DND-41 (cell line): Measurements from ENCODE around the gene PIGH.

Experiments
- EZH2 ChIP-seq: IDR thresholded peaks from 3 replicates; pipeline ENCODE4 v1.6.1; 2012; ENCODE audit warnings: borderline replicate concordance, low read depth, mild to moderate bottlenecking, moderate library complexity, low read length, inconsistent platforms; ENCODE audit not compliant: severe bottlenecking
- TF ChIP-seq, protein P1 (sequence below): IDR thresholded peaks from 2 replicates; pipeline ENCODE4 v1.5.1; 2012; ENCODE audit warnings: borderline replicate concordance, low read length, moderate library complexity, mild to moderate bottlenecking; ENCODE audit not compliant: poor library complexity, severe bottlenecking; ENCODE audit errors: extremely low read depth

DNA sequence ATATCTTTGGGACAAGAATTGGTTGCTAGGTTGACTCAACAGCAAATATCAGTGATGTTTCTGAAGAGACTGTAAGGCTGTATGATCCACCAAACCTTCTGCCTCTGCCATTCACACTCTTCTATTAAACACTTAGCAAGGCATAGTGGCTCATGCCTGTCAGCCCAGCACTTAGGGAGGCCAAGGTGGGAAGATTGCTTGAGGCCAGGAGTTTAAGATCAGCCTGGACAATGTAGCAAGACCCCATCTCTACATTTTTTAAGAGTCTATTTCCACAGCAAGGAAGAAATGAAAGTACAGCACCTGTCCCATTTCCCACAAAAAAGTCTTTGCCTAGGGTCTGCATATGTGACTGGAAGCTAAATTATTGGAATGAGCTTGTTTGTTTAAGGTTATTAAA, 27.5 kb upstream of the PIGH start:
- TF ChIP-seq, protein P1, sequence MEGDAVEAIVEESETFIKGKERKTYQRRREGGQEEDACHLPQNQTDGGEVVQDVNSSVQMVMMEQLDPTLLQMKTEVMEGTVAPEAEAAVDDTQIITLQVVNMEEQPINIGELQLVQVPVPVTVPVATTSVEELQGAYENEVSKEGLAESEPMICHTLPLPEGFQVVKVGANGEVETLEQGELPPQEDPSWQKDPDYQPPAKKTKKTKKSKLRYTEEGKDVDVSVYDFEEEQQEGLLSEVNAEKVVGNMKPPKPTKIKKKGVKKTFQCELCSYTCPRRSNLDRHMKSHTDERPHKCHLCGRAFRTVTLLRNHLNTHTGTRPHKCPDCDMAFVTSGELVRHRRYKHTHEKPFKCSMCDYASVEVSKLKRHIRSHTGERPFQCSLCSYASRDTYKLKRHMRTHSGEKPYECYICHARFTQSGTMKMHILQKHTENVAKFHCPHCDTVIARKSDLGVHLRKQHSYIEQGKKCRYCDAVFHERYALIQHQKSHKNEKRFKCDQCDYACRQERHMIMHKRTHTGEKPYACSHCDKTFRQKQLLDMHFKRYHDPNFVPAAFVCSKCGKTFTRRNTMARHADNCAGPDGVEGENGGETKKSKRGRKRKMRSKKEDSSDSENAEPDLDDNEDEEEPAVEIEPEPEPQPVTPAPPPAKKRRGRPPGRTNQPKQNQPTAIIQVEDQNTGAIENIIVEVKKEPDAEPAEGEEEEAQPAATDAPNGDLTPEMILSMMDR: no peak
- no peak for TF ChIP-seq EZH2
